GM15510 (cell line): ENCODE measurements around the gene PLCL1.

ENCODE experiments used
- POLR2A ChIP-seq: IDR thresholded peaks from 3 replicates; pipeline ENCODE4 v1.6.1; 2011; ENCODE audit warnings: borderline replicate concordance; ENCODE audit not compliant: insufficient read length; ENCODE audit errors: extremely low read depth

Gene PLCL1

GRCh38 chr2:197866455-197866854 is 62.1 kb downstream of the PLCL1 start:
- TF ChIP-seq POLR2A: no peak

GRCh38 chr2:197867033-197867432 is 62.6 kb downstream of the PLCL1 start:
- no peak for TF ChIP-seq POLR2A

DNA sequence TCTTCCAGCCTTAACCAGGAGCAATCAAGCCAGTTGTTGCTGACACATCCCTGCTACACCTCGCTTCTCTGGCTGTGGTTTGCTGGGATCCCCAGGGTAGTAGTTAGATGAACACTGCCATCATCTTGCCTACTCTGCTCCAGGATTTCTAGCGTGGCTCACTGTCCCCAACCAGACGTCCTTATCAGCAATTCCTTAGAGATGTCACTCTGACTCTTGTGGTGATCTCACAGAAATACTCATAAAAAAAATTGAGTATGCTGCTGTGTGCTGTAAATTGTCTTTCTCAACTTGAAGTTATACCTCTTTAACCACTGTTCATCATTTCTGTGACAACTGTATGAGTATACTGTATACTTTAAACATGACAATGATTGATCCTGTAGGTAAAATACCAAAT is 63.2 kb downstream of the PLCL1 start:
- no peak for TF ChIP-seq POLR2A

DNA sequence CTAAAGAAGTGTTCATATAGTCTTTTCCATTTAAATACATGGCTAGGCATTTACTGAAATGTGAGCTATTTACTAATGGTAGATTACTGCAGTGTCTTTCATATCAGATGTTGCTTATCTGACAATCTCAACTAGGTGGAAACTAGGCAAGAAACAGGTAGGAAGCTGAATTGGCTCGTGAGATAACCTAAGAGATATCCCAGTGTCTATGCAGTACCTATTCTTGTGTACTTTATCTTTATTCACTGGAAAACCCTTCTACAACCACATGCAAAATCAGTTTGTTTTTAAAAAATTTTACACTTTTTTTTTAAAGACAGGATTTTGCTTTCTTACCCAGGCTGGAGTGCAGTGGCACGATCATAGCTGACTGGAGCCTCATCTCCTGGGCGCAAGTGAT is 63.8 kb downstream of the PLCL1 start:
- TF ChIP-seq POLR2A: no peak

- TF ChIP-seq POLR2A: no peak
Observed at GRCh38 chr2:197869041-197869440, 64.6 kb downstream of the PLCL1 start.

GRCh38 chr2:197869501-197870111 is 65.2 kb downstream of the PLCL1 start:
- TF ChIP-seq POLR2A: no peak

GRCh38 chr2:197870137-197870536 is 65.7 kb downstream of the PLCL1 start:
- no peak for TF ChIP-seq POLR2A

- no peak for TF ChIP-seq POLR2A
Observed at GRCh38 chr2:197871780-197872456, 67.5 kb downstream of the PLCL1 start.

DNA sequence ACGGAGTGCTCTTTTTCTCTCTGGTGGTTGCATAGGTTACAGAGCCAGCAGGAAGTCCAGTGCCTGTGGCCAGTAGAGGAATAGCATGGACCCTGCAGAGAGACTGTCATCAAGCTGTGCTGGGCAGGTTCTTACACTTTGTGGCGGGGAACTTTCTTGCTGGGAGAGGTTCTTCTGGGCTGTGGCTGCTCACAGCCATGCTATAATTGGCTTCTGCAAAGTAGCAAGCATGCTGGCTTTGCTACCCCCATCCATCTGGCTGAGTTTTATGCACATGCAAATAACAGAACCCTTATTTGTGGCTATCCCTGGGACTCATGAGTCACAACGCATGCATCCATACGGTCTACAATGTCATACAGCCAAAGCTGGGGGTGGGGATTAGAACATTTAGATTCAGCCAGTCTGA is 68.9 kb downstream of the PLCL1 start:
- TF ChIP-seq POLR2A: no peak

DNA sequence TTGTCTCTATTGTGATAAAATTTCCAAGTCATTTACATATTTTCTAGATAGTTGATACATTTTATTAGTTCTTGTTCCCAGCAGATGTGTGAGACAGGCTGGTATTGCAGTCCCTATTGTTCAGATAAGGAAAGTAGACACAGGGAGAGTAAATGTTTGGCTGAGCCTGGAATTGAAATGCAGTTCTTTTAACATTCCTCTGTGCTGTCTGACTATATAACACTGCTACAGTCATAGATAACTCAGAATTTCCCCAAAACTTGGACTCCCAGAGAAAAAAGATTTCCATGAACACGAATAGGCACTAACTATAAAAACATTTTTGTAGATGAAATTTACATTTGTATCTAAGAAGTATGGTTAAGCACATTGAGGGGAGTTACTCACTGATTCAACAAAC is 71.4 kb downstream of the PLCL1 start:
- TF ChIP-seq POLR2A: no peak

DNA sequence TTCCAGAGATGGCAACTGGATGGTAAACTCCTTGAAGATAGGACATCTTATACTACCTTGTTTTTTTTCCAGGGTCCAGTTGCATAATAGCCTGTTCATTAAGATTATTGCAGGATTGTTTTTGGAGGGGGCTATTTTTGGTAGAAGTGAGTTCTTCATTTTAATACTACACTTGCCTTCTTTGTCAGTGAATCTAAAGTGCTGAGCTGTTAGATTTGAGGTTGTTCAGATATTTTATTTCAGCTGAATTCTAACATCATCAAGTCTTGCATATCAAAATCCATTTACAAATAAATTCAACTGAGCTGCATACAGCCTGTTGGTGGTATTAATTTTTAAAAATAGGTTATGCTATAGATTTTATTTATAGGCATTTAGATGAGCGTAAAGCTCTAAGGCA is 72.1 kb downstream of the PLCL1 start:
- TF ChIP-seq POLR2A: no peak

DNA sequence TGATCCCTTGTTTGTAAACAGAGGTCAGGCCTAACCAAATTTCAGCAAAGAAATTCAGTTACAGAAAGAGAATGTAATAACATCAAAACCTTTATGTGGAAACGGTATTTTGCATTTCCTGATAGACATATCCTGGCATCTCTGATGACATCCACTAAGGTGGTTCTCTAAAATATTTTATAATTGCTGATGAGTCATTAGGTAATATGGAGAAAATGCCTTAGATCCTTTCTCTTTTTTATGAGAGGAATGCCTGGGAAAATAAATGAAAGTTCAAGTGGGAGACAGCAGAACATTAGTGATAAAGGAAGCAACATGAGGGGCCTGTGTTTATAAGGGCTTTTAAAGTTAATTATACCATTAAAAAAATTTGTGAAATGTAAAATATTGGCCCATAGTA is 72.6 kb downstream of the PLCL1 start:
- no peak for TF ChIP-seq POLR2A

- TF ChIP-seq POLR2A: no peak
Observed at GRCh38 chr2:197878792-197879191, 74.4 kb downstream of the PLCL1 start.

- no peak for TF ChIP-seq POLR2A
Observed at GRCh38 chr2:197879812-197880408, 75.5 kb downstream of the PLCL1 start.

- TF ChIP-seq POLR2A: no peak
Observed at GRCh38 chr2:197883354-197884032, 79.1 kb downstream of the PLCL1 start.

DNA sequence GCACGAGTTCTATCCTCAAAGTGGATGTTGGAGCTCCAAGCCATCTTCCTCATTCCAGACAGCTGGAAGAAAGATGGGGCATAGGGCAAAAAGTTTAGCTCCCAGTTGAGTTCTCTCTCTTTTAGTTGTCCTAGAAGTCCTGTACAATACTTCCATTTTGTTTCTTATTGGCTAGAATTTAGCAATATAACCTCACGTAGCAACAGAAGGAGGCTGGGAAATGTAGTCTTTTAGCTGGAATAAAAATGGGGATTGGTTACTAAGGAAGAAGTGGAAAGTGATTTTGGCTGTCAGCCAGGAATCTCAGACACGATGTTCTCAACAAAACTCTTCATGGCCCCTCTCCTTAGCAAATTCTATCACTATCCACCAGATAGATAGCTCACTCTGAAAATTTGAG is 79.9 kb downstream of the PLCL1 start:
- TF ChIP-seq POLR2A: no peak

- TF ChIP-seq POLR2A: no peak
Observed at GRCh38 chr2:197885126-197885525, 80.7 kb downstream of the PLCL1 start.

- TF ChIP-seq POLR2A: no peak
Observed at GRCh38 chr2:197885587-197885986, 81.2 kb downstream of the PLCL1 start.
